OCI-LY7 (cell line): ENCODE results near the gene LEPROT. TPM values are rescaled to one million over a fixed set of nuclear protein-coding genes. Genes with fewer than 3 reads are reported as not detected.

ENCODE experiments used
- BruUV-seq: library from RNA; stranded (reverse); fragments of 400-500 nt; replicated peaks from 2 replicates; lab custom pipeline; 2021; lab: Mats Ljungman, UMichigan
- CTCF ChIA-PET: fragments of 300-600 bp; sonication (Branson Sonifier 250); formaldehyde crosslinking; loops from one replicate; lab custom pipeline; 2022; ENCODE audit warnings: antibody characterized with exemption; ENCODE audit not compliant: unreplicated experiment; lab: Charles Lee
- POLR2A ChIA-PET: fragments of 300-600 bp; sonication (Branson Sonifier 250); formaldehyde crosslinking; loops from one replicate; lab custom pipeline; 2022; ENCODE audit warnings: antibody characterized with exemption; lab: Charles Lee
- DNase-seq: peaks from one replicate; pipeline ENCODE4 v3.0.0-alpha.2; 2015; ENCODE audit warnings: low spot score
- H2AFZ ChIP-seq: fragments of 200-600 bp; sonication (generic), shearing (Covaris generic); 2 replicates; pipeline ENCODE4 v1.6.1; 2014; ENCODE audit warnings: mild to moderate bottlenecking, antibody characterized with exemption, low read length, moderate library complexity
- H3K27ac ChIP-seq: fragments of 200-600 bp; sonication (generic); 2 replicates; pipeline ENCODE4 v1.5.1; 2014; ENCODE audit warnings: mixed run types, low read depth, mild to moderate bottlenecking, moderate library complexity, low read length, inconsistent platforms; ENCODE audit not compliant: poor library complexity, severe bottlenecking
- H3K36me3 ChIP-seq: fragments of 200-600 bp; sonication (generic); 2 replicates; pipeline ENCODE4 v1.6.1; 2014; ENCODE audit warnings: mild to moderate bottlenecking, antibody characterized with exemption, low read length, moderate library complexity, mixed read lengths; ENCODE audit not compliant: insufficient read depth
- H3K4me1 ChIP-seq: fragments of 200-600 bp; sonication (generic); 2 replicates; pipeline ENCODE4 v1.5.1; 2014; ENCODE audit warnings: mild to moderate bottlenecking, low read length; ENCODE audit not compliant: insufficient read depth, poor library complexity, severe bottlenecking
- H3K4me2 ChIP-seq: fragments of 200-600 bp; sonication (generic); 2 replicates; pipeline ENCODE4 v1.6.1; 2014; ENCODE audit warnings: mild to moderate bottlenecking, low read length
- H3K4me3 ChIP-seq: fragments of 200-600 bp; sonication (generic); 2 replicates; pipeline ENCODE4 v1.5.1; 2014; ENCODE audit warnings: mild to moderate bottlenecking, low read depth, low read length; ENCODE audit not compliant: poor library complexity, severe bottlenecking
- H3K79me2 ChIP-seq: fragments of 200-600 bp; sonication (generic); 2 replicates; pipeline ENCODE4 v1.6.1; 2016; ENCODE audit warnings: low read depth, mild to moderate bottlenecking, low read length, moderate library complexity, mixed read lengths; ENCODE audit not compliant: insufficient read depth
- H3K9me2 ChIP-seq: fragments of 200-600 bp; sonication (generic); 2 replicates; pipeline ENCODE4 v1.6.1; 2016; ENCODE audit warnings: mild to moderate bottlenecking, low read length, mixed read lengths; ENCODE audit not compliant: insufficient read depth
- H3K9me3 ChIP-seq: fragments of 200-600 bp; sonication (generic); 2 replicates; pipeline ENCODE4 v1.6.1; 2014; ENCODE audit warnings: mild to moderate bottlenecking, mixed run types, low read length, mixed read lengths
- H4K20me1 ChIP-seq: fragments of 200-600 bp; sonication (generic); 2 replicates; pipeline ENCODE4 v1.6.1; 2014; ENCODE audit warnings: mild to moderate bottlenecking, antibody characterized with exemption, low read length, moderate library complexity, mixed read lengths; ENCODE audit not compliant: insufficient read depth
- CTCF ChIP-seq: fragments of 200-600 bp; sonication (generic); conservative IDR thresholded peaks from 2 replicates; pipeline ENCODE4 v1.5.1; 2014; ENCODE audit warnings: mild to moderate bottlenecking, antibody characterized with exemption, low read length, moderate library complexity, mixed read lengths
- EZH2phosphoT487 ChIP-seq: fragments of 200-600 bp; sonication (generic); IDR thresholded peaks from 2 replicates; pipeline ENCODE4 v1.6.1; 2018; ENCODE audit warnings: low read depth, borderline replicate concordance, mild to moderate bottlenecking, mixed run types, antibody characterized with exemption, low read length, moderate library complexity, mixed read lengths
- intact Hi-C: fragments of 100-400 bp; cut with micrococcal nuclease; formaldehyde crosslinking; loops from one replicate; pipeline ENCODE4 v1.10.0; 2022; ENCODE audit not compliant: unreplicated experiment
- total RNA-seq, 2 experiments: library from RNA; depleted of rRNA in 1 of 2; stranded (reverse); fragments of >200 nt in 1 of 2; shearing (Covaris generic) in 1 of 2; gene quantifications; 2 replicates each; pipeline ENCODE4 v1.2.3, GENCODE V29; 2014 to 2022

Gene LEPROT
- total RNA-seq, 2 experiments from 2014 or later: 14.5 to 22.7 TPM

GRCh38 chr1:65435987-65436386 is 15.5 kb downstream of the LEPROT start:
- Histone ChIP-seq H3K9me3 (no peaks in the 10 kb centered on the region), H3K79me2 (no peaks in the 10 kb centered on the region), H3K36me3 (peaks cover 13% of the 10 kb centered on the region; the same call in 1 of the 2 replicates), H3K4me1 (no peaks in the 10 kb centered on the region), H2AFZ (no peak overlapping the region), H3K4me2 (no peak overlapping the region), H3K9me2 (no peaks in the 10 kb centered on the region), H3K27ac (no peak overlapping the region), H3K4me3 (no peak overlapping the region), H4K20me1 (no peaks in the 10 kb centered on the region)
- intact Hi-C loops: no loop called here
- CTCF ChIA-PET: no interaction called here
- TF ChIP-seq EZH2phosphoT487 (no peak), CTCF (no peak)
- POLR2A ChIA-PET: interaction anchor here (1.1 kb wide), 1 partner anchor 204 kb away, joined by 3 read pairs; no protein-coding TSS in a partner anchor
- no TSS peak for BruUV-seq
- no peak for DNase-seq

GRCh38 chr1:65437616-65438015 is 17.1 kb downstream of the LEPROT start:
- Histone ChIP-seq H3K4me1 (no peaks in the 10 kb centered on the region), H3K4me3 (no peak overlapping the region), H4K20me1 (no peaks in the 10 kb centered on the region), H3K36me3 (peaks cover 4% of the 10 kb centered on the region; the same call in 1 of the 2 replicates), H3K79me2 (no peaks in the 10 kb centered on the region), H3K27ac (no peak overlapping the region), H3K9me3 (no peaks in the 10 kb centered on the region), H3K9me2 (no peaks in the 10 kb centered on the region), H3K4me2 (no peak overlapping the region), H2AFZ (no peak overlapping the region)
- no peak for DNase-seq
- no TSS peak for BruUV-seq
- intact Hi-C loops: no loop called here
- TF ChIP-seq EZH2phosphoT487: no peak
- TF ChIP-seq CTCF: no peak
- CTCF ChIA-PET: no interaction called here
- POLR2A ChIA-PET: no interaction called here

GRCh38 chr1:65440322-65440900 is 19.9 kb downstream of the LEPROT start:
- no peak overlapping the region for H3K27ac ChIP-seq
- H2AFZ ChIP-seq: no peak overlapping the region
- no TSS peak for BruUV-seq
- TF ChIP-seq EZH2phosphoT487: no peak
- no peak for TF ChIP-seq CTCF
- no peaks in the 10 kb centered on the region for H3K9me2 ChIP-seq
- H3K79me2 ChIP-seq: no peaks in the 10 kb centered on the region
- no peak for DNase-seq
- ChIA-PET POLR2A (interaction anchor here (0.6 to 0.8 kb wide), 3 partner anchors 20 to 531 kb away, joined by 4 to 7 read pairs (median 4); partner anchors contain the start of genes LEPR and LEPROT), CTCF (no interaction called here)
- H3K4me1 ChIP-seq: no peaks in the 10 kb centered on the region
- H3K4me2 ChIP-seq: no peak overlapping the region
- H3K36me3 ChIP-seq: no peaks in the 10 kb centered on the region
- H3K9me3 ChIP-seq: no peaks in the 10 kb centered on the region
- H3K4me3 ChIP-seq: no peak overlapping the region
- no peaks in the 10 kb centered on the region for H4K20me1 ChIP-seq
- intact Hi-C loops: no loop called here
